ENCODE measurements around the gene ALG8. TPM values are rescaled to one million over a fixed set of nuclear protein-coding genes. Genes with fewer than 3 reads are reported as not detected.
"Not testable (repeated sequence)": the region's sequence is repeated elsewhere in the genome, so short reads cannot be mapped to it uniquely, and the experiment has no call there.

ALG8 gene
- total and polyA plus RNA-seq, 2 experiments from 2014 or later: 41.6 to 57.2 TPM

DNA sequence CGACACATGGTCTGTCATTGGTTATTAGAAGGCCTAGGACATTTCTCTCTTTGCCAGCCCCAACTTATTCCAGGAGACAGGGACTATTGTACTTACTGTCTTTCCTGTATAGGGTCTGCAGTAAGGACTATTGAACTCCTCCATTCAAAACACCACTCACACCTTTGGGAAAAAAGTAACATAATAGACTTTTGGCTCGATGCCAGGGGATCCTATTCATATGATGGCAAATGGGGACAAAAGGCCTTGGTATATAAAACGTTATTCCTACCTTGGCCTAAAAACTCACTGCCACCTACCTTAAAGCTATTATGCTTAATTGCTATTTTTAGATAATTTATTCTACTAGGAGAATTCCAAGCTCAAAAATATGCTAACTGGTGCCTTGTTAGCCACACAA is 53.5 kb downstream of the ALG8 start:
- WGBS, 2 experiments (ENCODE audit: low coverage in 1 of 2, low lambda C conversion rate in 2 of 2, missing lambda C conversion rate in 2 of 2): 43 to 49% methylated on average over 3 of the region's 3 CpGs

DNA sequence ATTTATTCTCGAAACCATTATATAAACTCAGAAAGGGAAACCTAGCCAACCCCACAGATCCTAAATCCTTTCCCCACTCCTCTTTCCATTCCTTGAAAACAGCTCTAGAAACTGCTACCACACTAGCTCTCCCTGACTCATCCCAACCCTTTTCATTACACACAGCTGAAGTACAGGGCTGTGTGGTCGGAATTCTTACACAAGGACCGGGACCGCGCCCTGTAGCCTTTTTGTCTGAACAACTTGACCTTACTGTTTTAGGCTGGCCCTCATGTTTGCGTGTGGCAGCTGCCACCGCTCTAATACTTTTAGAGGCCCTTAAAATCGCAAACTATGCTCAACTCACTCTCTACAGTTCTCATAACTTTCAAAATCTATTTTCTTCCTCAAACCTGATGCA is 54.9 kb downstream of the ALG8 start:
- H3K36me3 ChIP-seq (ENCODE audit: low read depth); H3K4me2 ChIP-seq (ENCODE audit: unreplicated experiment); H3K9me3 ChIP-seq (ENCODE audit: low read depth); in situ Hi-C loops (cut with MboI); H2AFZ ChIP-seq; H3F3A ChIP-seq (ENCODE audit: insufficient read depth); DNase-seq; H3K27me3 ChIP-seq (replicated peaks; ENCODE audit: insufficient read depth); H3K4me1 ChIP-seq (ENCODE audit: insufficient read depth); H3K9me2 ChIP-seq (ENCODE audit: insufficient read depth); H3K4me3 ChIP-seq; H3K27ac ChIP-seq; H3K79me2 ChIP-seq (ENCODE audit: insufficient read depth); H4K20me1 ChIP-seq (ENCODE audit: insufficient read depth); H3K9ac ChIP-seq: not testable (repeated sequence)
- 93 to 95% methylated on average over 8 of the region's 8 CpGs for WGBS, 2 experiments (ENCODE audit: low coverage in 1 of 2, low lambda C conversion rate in 2 of 2, missing lambda C conversion rate in 2 of 2)

More for the DNA sequence above, 53.5 kb downstream of the ALG8 start:
- no peak for DNase-seq
- Histone ChIP-seq H3K4me3 (no peak overlapping the region), H3F3A (ENCODE audit: insufficient read depth) (no peaks in the 10 kb centered on the region), H3K9me3 (ENCODE audit: low read depth) (no peaks in the 10 kb centered on the region), H3K79me2 (ENCODE audit: insufficient read depth) (no peaks in the 10 kb centered on the region), H3K27me3 (replicated peaks; ENCODE audit: insufficient read depth) (no peaks in the 10 kb centered on the region), H3K9ac (no peak overlapping the region), H3K27ac (no peak overlapping the region), H3K9me2 (ENCODE audit: insufficient read depth) (no peaks in the 10 kb centered on the region), H4K20me1 (ENCODE audit: insufficient read depth) (no peaks in the 10 kb centered on the region), H3K36me3 (ENCODE audit: low read depth) (no peaks in the 10 kb centered on the region), H3K4me2 (ENCODE audit: unreplicated experiment) (no peak overlapping the region), H3K4me1 (ENCODE audit: insufficient read depth) (no peaks in the 10 kb centered on the region), H2AFZ (no peak overlapping the region)
- in situ Hi-C loops (cut with MboI): no loop called here
- TF ChIP-seq EZH2phosphoT487 (IDR thresholded peaks at IDR 0.05; ENCODE audit: insufficient read depth, low read depth) (no peak), EZH2 (IDR thresholded peaks at IDR 0.05; ENCODE audit: insufficient read depth, poor library complexity, severe bottlenecking) (no peak)

GRCh38 chr11:78083021-78083420 is 56.4 kb downstream of the ALG8 start:
- no peaks in the 10 kb centered on the region for H3K36me3 ChIP-seq (ENCODE audit: low read depth)
- in situ Hi-C loops (cut with MboI): no loop called here
- H2AFZ ChIP-seq: no peak overlapping the region
- H3K4me2 ChIP-seq (ENCODE audit: unreplicated experiment): no peak overlapping the region
- H3K79me2 ChIP-seq (ENCODE audit: insufficient read depth): peaks cover 20% of the 10 kb centered on the region
- TF ChIP-seq EZH2phosphoT487 (IDR thresholded peaks at IDR 0.05; ENCODE audit: insufficient read depth, low read depth) (no peak), EZH2 (IDR thresholded peaks at IDR 0.05; ENCODE audit: insufficient read depth, poor library complexity, severe bottlenecking) (no peak)
- no peak overlapping the region for H3K9ac ChIP-seq
- no peak overlapping the region for H3K27ac ChIP-seq
- DNase-seq: no peak
- peaks cover 5% of the 10 kb centered on the region for H3K4me1 ChIP-seq (ENCODE audit: insufficient read depth)
- WGBS, 2 experiments (ENCODE audit: low coverage in 1 of 2, low lambda C conversion rate in 2 of 2, missing lambda C conversion rate in 2 of 2): 35 to 41% methylated on average over 4 of the region's 4 CpGs
- H4K20me1 ChIP-seq (ENCODE audit: insufficient read depth): no peaks in the 10 kb centered on the region
- no peak overlapping the region for H3K4me3 ChIP-seq
- H3F3A ChIP-seq (ENCODE audit: insufficient read depth): no peaks in the 10 kb centered on the region
- no peaks in the 10 kb centered on the region for H3K27me3 ChIP-seq (replicated peaks; ENCODE audit: insufficient read depth)
- H3K9me3 ChIP-seq (ENCODE audit: low read depth): no peaks in the 10 kb centered on the region
- no peaks in the 10 kb centered on the region for H3K9me2 ChIP-seq (ENCODE audit: insufficient read depth)

DNA sequence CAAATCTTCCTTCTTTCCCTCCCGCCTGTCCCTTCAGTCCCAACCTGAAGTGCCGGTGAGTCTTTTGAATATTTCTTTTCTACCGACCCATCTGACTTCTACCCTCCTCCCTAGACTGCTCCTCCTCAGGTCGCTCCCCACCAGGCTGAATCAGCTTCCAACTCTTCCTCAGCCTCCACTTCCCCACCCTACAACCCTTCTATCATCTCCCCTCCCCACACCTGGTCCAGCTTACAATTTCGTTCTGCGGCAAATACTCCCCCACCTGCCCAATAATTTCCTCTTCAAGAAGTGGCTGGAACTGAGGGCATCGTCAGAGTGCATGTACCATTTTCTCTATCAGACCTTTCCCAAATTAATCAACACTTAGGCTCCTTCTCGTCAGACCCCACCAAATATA is 57.3 kb downstream of the ALG8 start:
- DNase-seq: no peak
- in situ Hi-C loops (cut with MboI): no loop called here
- H3K79me2 ChIP-seq (ENCODE audit: insufficient read depth): peaks cover 29% of the 10 kb centered on the region

DNA sequence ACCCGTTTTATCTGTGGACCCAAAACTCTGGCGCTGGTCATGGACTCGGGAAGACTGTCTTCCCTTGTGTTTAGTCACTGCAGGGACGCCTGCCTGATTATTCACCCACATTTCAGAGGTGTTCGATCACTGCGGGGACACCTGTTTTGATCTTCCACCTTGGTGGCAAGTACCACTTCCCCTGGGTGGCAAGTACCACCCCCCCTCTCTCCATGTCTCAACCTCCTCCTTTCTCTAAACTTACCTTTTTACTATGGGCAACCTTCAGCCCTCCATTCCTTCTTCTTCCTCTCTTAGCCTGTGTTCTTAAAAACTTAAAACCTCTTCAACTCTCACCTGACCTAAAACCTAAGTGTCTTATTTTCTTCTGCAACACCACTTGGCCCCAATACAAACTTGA is 57.8 kb downstream of the ALG8 start:
- H3K36me3 ChIP-seq (ENCODE audit: low read depth): no peaks in the 10 kb centered on the region
- peak overlapping the region; percentile 97; the same call in 1 of the 2 replicates for H2AFZ ChIP-seq
- TF ChIP-seq EZH2 (IDR thresholded peaks at IDR 0.05; ENCODE audit: insufficient read depth, poor library complexity, severe bottlenecking): no peak
- no peak overlapping the region for H3K4me3 ChIP-seq
- 77% methylated on average over 6 of the region's 6 CpGs for WGBS, 2 experiments (ENCODE audit: low coverage in 1 of 2, low lambda C conversion rate in 2 of 2, missing lambda C conversion rate in 2 of 2)
- DNase-seq: no peak
- no peaks in the 10 kb centered on the region for H3K9me2 ChIP-seq (ENCODE audit: insufficient read depth)
- H4K20me1 ChIP-seq (ENCODE audit: insufficient read depth): no peaks in the 10 kb centered on the region
- H3K27me3 ChIP-seq (replicated peaks; ENCODE audit: insufficient read depth): no peaks in the 10 kb centered on the region
- H3K4me2 ChIP-seq (ENCODE audit: unreplicated experiment): no peak overlapping the region
- peaks cover 34% of the 10 kb centered on the region for H3K79me2 ChIP-seq (ENCODE audit: insufficient read depth)
- peaks cover 14% of the 10 kb centered on the region for H3K4me1 ChIP-seq (ENCODE audit: insufficient read depth)
- in situ Hi-C loops (cut with MboI): no loop called here
- no peak overlapping the region for H3K27ac ChIP-seq
- no peak overlapping the region for H3K9ac ChIP-seq
- no peaks in the 10 kb centered on the region for H3K9me3 ChIP-seq (ENCODE audit: low read depth)
- H3F3A ChIP-seq (ENCODE audit: insufficient read depth): no peaks in the 10 kb centered on the region

More for the DNA sequence above, 57.3 kb downstream of the ALG8 start:
- H3K27me3 ChIP-seq (replicated peaks; ENCODE audit: insufficient read depth): no peaks in the 10 kb centered on the region
- H4K20me1 ChIP-seq (ENCODE audit: insufficient read depth): no peaks in the 10 kb centered on the region
- H3K9ac ChIP-seq: no peak overlapping the region
- TF ChIP-seq EZH2phosphoT487 (IDR thresholded peaks at IDR 0.05; ENCODE audit: insufficient read depth, low read depth): no peak
- no peak for TF ChIP-seq EZH2 (IDR thresholded peaks at IDR 0.05; ENCODE audit: insufficient read depth, poor library complexity, severe bottlenecking)
- H3K4me1 ChIP-seq (ENCODE audit: insufficient read depth): peaks cover 14% of the 10 kb centered on the region
- H3K9me3 ChIP-seq (ENCODE audit: low read depth): no peaks in the 10 kb centered on the region
- H3F3A ChIP-seq (ENCODE audit: insufficient read depth): no peaks in the 10 kb centered on the region
- no peaks in the 10 kb centered on the region for H3K9me2 ChIP-seq (ENCODE audit: insufficient read depth)
- no peak overlapping the region for H3K4me2 ChIP-seq (ENCODE audit: unreplicated experiment)
- no peak overlapping the region for H2AFZ ChIP-seq
- no peak overlapping the region for H3K4me3 ChIP-seq
- H3K27ac ChIP-seq: no peak overlapping the region
- H3K36me3 ChIP-seq (ENCODE audit: low read depth): no peaks in the 10 kb centered on the region
- WGBS, 2 experiments (ENCODE audit: low coverage in 1 of 2, low lambda C conversion rate in 2 of 2, missing lambda C conversion rate in 2 of 2): 81 to 83% methylated on average over 8 of the region's 8 CpGs

All from GM23248 (cell line).